Measurements from ENCODE around the gene CRAMP1.

CRAMP1 gene

GRCh38 chr16:1723450-1724147 lies 111.4 kb downstream of the CRAMP1 start:
- TF ChIP-seq CTCF (IDR thresholded peaks at IDR 0.05; ENCODE audit: low read depth, low read length, missing control alignments) = peak; percentile 67
- no peak for DNase-seq (ENCODE audit: extremely low read depth, low read depth)
- H3K4me3 ChIP-seq (replicated peaks; ENCODE audit: low read depth, low read length) = no peak overlapping the region

- H3K4me3 ChIP-seq (replicated peaks; ENCODE audit: low read depth, low read length) = no peak overlapping the region
- no peak for TF ChIP-seq CTCF (IDR thresholded peaks at IDR 0.05; ENCODE audit: low read depth, low read length, missing control alignments)
- DNase-seq (ENCODE audit: extremely low read depth, low read depth) = no peak
Measured at GRCh38 chr16:1724491-1724890, 112.3 kb downstream of the CRAMP1 start.

- no peak for TF ChIP-seq CTCF (IDR thresholded peaks at IDR 0.05; ENCODE audit: low read depth, low read length, missing control alignments)
Measured at GRCh38 chr16:1726661-1727502, 114.7 kb downstream of the CRAMP1 start.

More at GRCh38 chr16:1726661-1727502, 114.7 kb downstream of the CRAMP1 start:
- DNase-seq (ENCODE audit: extremely low read depth, low read depth) = no peak
- H3K4me3 ChIP-seq (replicated peaks; ENCODE audit: low read depth, low read length) = no peak overlapping the region

All from HFF-Myc (cell line).